Urinary bladder (tissue), 4 donors: Measurements from ENCODE around the gene PALD1. TPM values are rescaled to one million over a fixed set of nuclear protein-coding genes. Genes with fewer than 3 reads are reported as not detected.
"Not testable (repeated sequence)": the region's sequence is repeated elsewhere in the genome, so short reads cannot be mapped to it uniquely, and the experiment has no call there.

Experiments used
- DNase-seq: peaks from one replicate; pipeline ENCODE4 v3.0.0-alpha.2; 2015; ENCODE audit errors: extremely low spot score
- H3K27ac ChIP-seq: one replicate; pipeline ENCODE4 v1.5.1; 2013; ENCODE audit warnings: low read depth, mild to moderate bottlenecking, moderate library complexity
- H3K36me3 ChIP-seq: one replicate; pipeline ENCODE4 v1.6.1; 2013; ENCODE audit warnings: mild to moderate bottlenecking, moderate library complexity; ENCODE audit not compliant: insufficient read depth
- H3K4me1 ChIP-seq: one replicate; pipeline ENCODE4 v1.6.1; 2013; ENCODE audit warnings: mild to moderate bottlenecking, moderate library complexity; ENCODE audit not compliant: insufficient read depth
- H3K4me3 ChIP-seq: one replicate; pipeline ENCODE4 v1.5.1; 2013; ENCODE audit warnings: low read depth, low read length
- WGBS: extraction: QIAGEN DNeasy Blood & Tissue Kit; methylation state at CpG from one replicate; pipeline ENCODE4 v1.1.7; 2013; 5-methylcytosine and 5-hydroxymethylcytosine counted together
- polyA plus RNA-seq: library from polyadenylated mRNA; stranded (reverse); fragments of 200-250 nt; gene quantifications from one replicate; pipeline ENCODE4 v1.2.3, GENCODE V29; 2013
- total RNA-seq: library from RNA; depleted of rRNA; stranded (reverse); fragments of >200 nt; gene quantifications from one replicate; pipeline ENCODE4 v1.2.3, GENCODE V29; 2014
- donor health status: healthy with polysubstance abuse.
- donor health status: healthy.

PALD1 gene
- total and polyA plus RNA-seq, 2 donors = 5.7 to 10.2 TPM

GRCh38 chr10:70568781-70569495 is 90.4 kb downstream of the PALD1 start:
- DNase-seq = no peak

GRCh38 chr10:70571236-70571635 is 92.7 kb downstream of the PALD1 start:
- Histone ChIP-seq H3K36me3 (no peaks in the 10 kb centered on the region), H3K27ac (no peak overlapping the region), H3K4me3 (no peak overlapping the region), H3K4me1 (no peaks in the 10 kb centered on the region)
- 87% methylated on average over 4 of the region's 4 CpGs for WGBS
- no peak for DNase-seq

More at GRCh38 chr10:70568781-70569495, 90.4 kb downstream of the PALD1 start:
- WGBS = 92% methylated on average over 7 of the region's 7 CpGs
- Histone ChIP-seq H3K4me3 (no peak overlapping the region), H3K36me3 (no peaks in the 10 kb centered on the region), H3K4me1 (no peaks in the 10 kb centered on the region), H3K27ac (no peak overlapping the region)

- H3K4me1 ChIP-seq = no peaks in the 10 kb centered on the region
- no peak overlapping the region for H3K4me3 ChIP-seq
- H3K27ac ChIP-seq = no peak overlapping the region
- no peaks in the 10 kb centered on the region for H3K36me3 ChIP-seq
- no peak for DNase-seq
- 89% methylated on average over 16 of the region's 16 CpGs for WGBS
Measured at GRCh38 chr10:70571636-70572439, 93.3 kb downstream of the PALD1 start.

GRCh38 chr10:70573599-70574506 is 95.3 kb downstream of the PALD1 start:
- no peak for DNase-seq
- H3K4me1 ChIP-seq = no peaks in the 10 kb centered on the region
- WGBS = 97% methylated on average over 11 of the region's 11 CpGs
- H3K4me3 ChIP-seq = no peak overlapping the region
- no peaks in the 10 kb centered on the region for H3K36me3 ChIP-seq
- H3K27ac ChIP-seq = no peak overlapping the region

GRCh38 chr10:70575486-70575873 is 96.9 kb downstream of the PALD1 start:
- WGBS = 26% methylated on average over 4 of the region's 4 CpGs
- Histone ChIP-seq H3K36me3 (no peaks in the 10 kb centered on the region), H3K4me1 (no peaks in the 10 kb centered on the region), H3K27ac (no peak overlapping the region), H3K4me3 (no peak overlapping the region)
- DNase-seq = no peak

- peak overlapping the region; percentile 15 for H3K27ac ChIP-seq
- WGBS = 42% methylated on average over 12 of the region's 12 CpGs
- no peak overlapping the region for H3K4me3 ChIP-seq
- no peak for DNase-seq
- no peaks in the 10 kb centered on the region for H3K4me1 ChIP-seq
- no peaks in the 10 kb centered on the region for H3K36me3 ChIP-seq
Measured at GRCh38 chr10:70575874-70576802, 97.6 kb downstream of the PALD1 start.

- Histone ChIP-seq H3K27ac (peak overlapping the region; percentile 4), H3K4me3 (no peak overlapping the region), H3K36me3 (no peaks in the 10 kb centered on the region), H3K4me1 (no peaks in the 10 kb centered on the region)
- no peak for DNase-seq
- 86% methylated on average over 2 of the region's 2 CpGs for WGBS
Measured at GRCh38 chr10:70576803-70577517, 98.4 kb downstream of the PALD1 start.

GRCh38 chr10:70578371-70578947 is 99.9 kb downstream of the PALD1 start:
- H3K36me3 ChIP-seq = no peaks in the 10 kb centered on the region
- WGBS = 59% methylated on average over 7 of the region's 7 CpGs
- DNase-seq = no peak
- H3K4me3 ChIP-seq = no peak overlapping the region
- no peaks in the 10 kb centered on the region for H3K4me1 ChIP-seq
- no peak overlapping the region for H3K27ac ChIP-seq

GRCh38 chr10:70579234-70580002 is 100.9 kb downstream of the PALD1 start:
- no peaks in the 10 kb centered on the region for H3K4me1 ChIP-seq
- H3K36me3 ChIP-seq = no peaks in the 10 kb centered on the region
- 88% methylated on average over 3 of the region's 3 CpGs for WGBS
- DNase-seq = no peak
- no peak overlapping the region for H3K4me3 ChIP-seq
- no peak overlapping the region for H3K27ac ChIP-seq

- H3K36me3 ChIP-seq, H3K27ac ChIP-seq, DNase-seq, H3K4me1 ChIP-seq, H3K4me3 ChIP-seq: not testable (repeated sequence)
- 97% methylated on average over 5 of the region's 5 CpGs for WGBS
Measured at GRCh38 chr10:70581176-70581575, 102.6 kb downstream of the PALD1 start.

- no peaks in the 10 kb centered on the region for H3K36me3 ChIP-seq
- 83% methylated on average over 19 of the region's 19 CpGs for WGBS
- no peaks in the 10 kb centered on the region for H3K4me1 ChIP-seq
- H3K4me3 ChIP-seq = no peak overlapping the region
- no peak for DNase-seq
- H3K27ac ChIP-seq = no peak overlapping the region
Measured at GRCh38 chr10:70582793-70583668, 104.5 kb downstream of the PALD1 start.
